Right renal pelvis (tissue), 4 donors: Measurements from ENCODE around the gene GPR143. TPM values are rescaled to one million over a fixed set of nuclear protein-coding genes. Genes with fewer than 3 reads are reported as not detected.
"Not testable (repeated sequence)": the region's sequence is repeated elsewhere in the genome, so short reads cannot be mapped to it uniquely, and the experiment has no call there.

ENCODE experiments used
- DNase-seq, 4 donors: peaks; one replicate each; pipeline ENCODE4 v3.0.0-alpha.2; 2013; ENCODE audit warnings: low read depth in 4 of 4, low spot score in 3 of 4, missing footprints in 1 of 4
- polyA plus RNA-seq, 4 donors: library from polyadenylated mRNA; unstranded; fragments of 120-200 nt; gene quantifications; one replicate each; pipeline ENCODE4 v1.2.1, GENCODE V29; 2013; ENCODE audit not compliant: insufficient read length in 4 of 4

GPR143 gene
- polyA plus RNA-seq, 4 donors, result 12.9 to 14.6 (median 13.4) TPM

- no peak for DNase-seq
Measured at GRCh38 chrX:9770319-9770718, 4.7 kb upstream of the GPR143 start.

GRCh38 chrX:9768321-9768839 lies 2.7 kb upstream of the GPR143 start:
- DNase-seq, result not testable (repeated sequence)

GRCh38 chrX:9767375-9767774 lies 1.7 kb upstream of the GPR143 start:
- DNase-seq, result no peak

GRCh38 chrX:9765072-9765736 lies 443 bp downstream of the GPR143 start:
- DNase-seq, result no peak

GRCh38 chrX:9759337-9759736 lies 6.3 kb downstream of the GPR143 start:
- DNase-seq, result no peak

GRCh38 chrX:9758021-9758638 lies 7.5 kb downstream of the GPR143 start:
- DNase-seq, result no peak

- no peak for DNase-seq
Measured at GRCh38 chrX:9757366-9757765, 8.3 kb downstream of the GPR143 start.

- no peak for DNase-seq
Measured at GRCh38 chrX:9749146-9749692, 16.4 kb downstream of the GPR143 start.

- no peak for DNase-seq
Measured at GRCh38 chrX:9747644-9748043, 18.0 kb downstream of the GPR143 start.

GRCh38 chrX:9746148-9746888 lies 19.3 kb downstream of the GPR143 start:
- no peak for DNase-seq

- no peak for DNase-seq
Measured at GRCh38 chrX:9745417-9746115, 20.1 kb downstream of the GPR143 start.

- DNase-seq, result no peak
Measured at GRCh38 chrX:9739130-9739529, 26.5 kb downstream of the GPR143 start.

GRCh38 chrX:9738151-9738550 lies 27.5 kb downstream of the GPR143 start:
- peak in 1 of 4 donors; percentile 3 for DNase-seq

GRCh38 chrX:9737363-9737762 lies 28.3 kb downstream of the GPR143 start:
- no peak for DNase-seq

GRCh38 chrX:9730752-9731151 lies 34.9 kb downstream of the GPR143 start:
- DNase-seq, result no peak

- DNase-seq, result no peak
Measured at GRCh38 chrX:9730078-9730477, 35.6 kb downstream of the GPR143 start.

- no peak for DNase-seq
Measured at GRCh38 chrX:9729171-9729885, 36.3 kb downstream of the GPR143 start.

- no peak for DNase-seq
Measured at GRCh38 chrX:9728261-9728660, 37.4 kb downstream of the GPR143 start.

GRCh38 chrX:9724711-9725110 lies 40.9 kb downstream of the GPR143 start:
- DNase-seq, result no peak

GRCh38 chrX:9717376-9717775 lies 48.3 kb downstream of the GPR143 start:
- DNase-seq, result no peak
